Measurements from ENCODE around the gene GPR12.

GRCh38 chr13:26772531-26772930, 11.9 kb upstream of the GPR12 start:
- TF ChIP-seq CTCF (conservative IDR thresholded peaks at IDR 0.05; ENCODE audit: low read length) (no peak), EZH2phosphoT487 (IDR thresholded peaks at IDR 0.05; ENCODE audit: borderline replicate concordance, low read depth, low read length) (no peak)
